Measurements from ENCODE around the gene TPRG1.

Gene TPRG1

DNA sequence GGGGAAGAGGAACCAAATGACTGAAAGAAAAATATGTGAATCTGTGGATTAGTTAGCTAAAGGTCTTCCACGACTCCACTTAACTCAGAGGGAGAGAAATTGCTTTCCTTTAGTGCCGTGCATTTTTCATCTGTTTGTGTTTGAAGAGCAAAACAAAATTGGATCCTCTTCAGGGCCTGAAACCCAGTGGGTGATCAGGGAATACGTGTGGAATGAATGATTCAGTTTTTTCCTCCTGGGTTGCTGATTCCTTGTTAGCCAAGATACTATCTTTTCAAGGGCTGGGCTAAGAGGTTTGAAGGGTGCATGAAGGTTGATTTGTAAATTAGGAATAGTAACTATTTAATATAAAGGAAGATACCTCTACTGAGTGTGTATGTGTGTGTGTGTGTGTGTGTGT, 61.0 kb downstream of the TPRG1 start:
- DNase-seq = no peak

DNA sequence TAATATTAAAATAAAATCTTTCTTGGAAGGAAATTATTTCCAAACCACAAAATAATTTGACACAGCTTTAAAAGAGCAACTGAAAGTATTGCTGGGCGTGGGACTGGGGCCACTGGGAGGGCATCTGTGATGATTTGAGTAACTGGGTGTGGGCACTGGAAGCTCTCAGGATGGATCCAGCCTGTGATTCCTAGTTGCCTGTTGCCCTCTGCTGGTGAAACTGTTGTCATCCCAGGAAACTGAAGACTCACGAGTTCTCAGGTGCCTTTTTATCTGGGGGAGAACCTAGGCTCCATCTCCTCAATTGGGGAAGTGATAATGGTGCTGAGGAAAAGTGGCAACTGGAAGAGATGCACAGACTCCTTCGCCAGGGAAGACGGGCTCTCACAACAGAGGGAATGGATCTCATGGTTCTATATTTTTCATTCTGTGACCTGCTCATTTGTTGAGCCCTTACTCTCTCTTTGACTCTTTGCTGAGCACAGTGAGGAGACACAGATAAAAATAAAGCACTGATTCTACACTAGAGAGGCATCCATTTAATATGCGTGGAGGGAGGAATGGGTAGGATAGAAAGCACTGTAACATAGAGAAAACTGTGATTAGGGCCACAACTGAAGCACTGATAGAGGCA, 61.6 kb downstream of the TPRG1 start:
- peak in 1 of 2 donors; percentile 2 for DNase-seq

DNA sequence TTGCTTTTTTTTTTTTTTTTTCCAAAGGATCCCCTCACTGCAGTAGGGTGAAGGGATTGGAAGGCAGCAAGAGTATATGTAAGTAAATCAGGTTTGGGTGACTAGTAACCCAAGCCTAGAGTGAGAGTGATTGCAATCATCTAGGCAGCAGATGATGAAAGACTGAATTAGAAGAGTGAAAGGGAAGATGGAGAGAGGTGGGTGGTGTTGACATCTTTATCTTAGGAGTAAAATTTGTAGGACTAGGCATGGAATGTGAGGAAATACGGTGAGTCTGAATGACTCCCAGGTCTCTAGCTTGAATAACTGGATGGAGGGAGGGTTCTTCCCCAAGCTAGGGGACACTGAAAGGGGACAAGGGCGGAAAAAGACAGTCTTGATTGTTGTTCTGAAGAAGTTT, 63.4 kb downstream of the TPRG1 start:
- DNase-seq = no peak

DNA sequence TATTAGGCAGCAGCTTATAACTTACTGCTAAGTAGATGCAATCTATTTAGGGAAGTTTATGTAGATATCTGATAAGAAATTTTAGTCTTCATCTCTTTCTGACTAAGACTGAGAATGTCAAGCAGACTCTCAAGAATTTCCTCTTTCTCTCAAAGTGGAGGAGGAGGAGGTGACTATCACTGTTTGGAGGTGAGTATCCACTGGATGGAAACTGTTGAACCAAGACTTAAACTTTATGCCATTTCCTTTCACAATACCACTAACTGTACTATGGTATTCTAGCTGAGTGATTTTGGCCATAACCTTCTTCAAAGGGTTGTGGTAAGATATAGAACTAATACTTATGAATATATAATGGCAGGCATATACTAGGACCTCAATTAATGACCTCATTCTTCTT, 64.6 kb downstream of the TPRG1 start:
- DNase-seq = no peak

DNA sequence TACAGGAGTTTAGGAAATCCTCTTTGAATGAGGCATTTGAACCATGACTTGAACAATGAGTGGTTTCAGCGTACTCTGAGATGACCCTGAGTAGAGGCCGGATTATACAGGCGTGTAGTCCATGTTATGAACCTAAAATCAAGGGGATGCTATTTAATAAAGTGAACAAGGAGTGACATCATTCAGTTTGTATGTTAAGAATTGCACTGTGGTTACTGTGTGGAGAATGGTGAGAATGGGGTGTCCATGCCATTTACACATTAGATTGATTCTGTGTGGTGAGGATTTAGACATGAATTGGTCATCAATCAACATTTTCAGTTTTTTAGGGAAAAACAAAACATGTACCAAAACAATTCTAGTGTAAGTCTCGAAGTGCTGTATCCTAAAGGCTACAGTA, 65.8 kb downstream of the TPRG1 start:
- DNase-seq = no peak

DNA sequence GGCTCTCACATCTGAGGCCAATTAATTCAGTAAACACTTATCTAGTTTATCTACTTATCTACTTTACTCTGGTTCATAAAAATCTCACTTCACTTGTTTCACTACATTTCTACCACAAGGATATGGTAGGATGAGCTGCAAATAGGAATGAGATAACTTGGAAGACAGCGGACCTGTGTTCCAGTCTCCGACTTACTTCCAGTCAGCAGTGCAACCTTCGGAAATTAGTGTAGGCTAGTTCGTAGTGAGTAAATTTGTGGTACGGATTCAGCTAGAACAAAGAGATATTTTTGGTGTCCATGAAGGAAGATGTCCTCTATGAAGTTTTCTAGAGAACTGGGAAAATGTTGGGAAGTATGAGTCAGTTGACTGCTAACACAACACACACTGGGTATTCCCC, 66.3 kb downstream of the TPRG1 start:
- DNase-seq = no peak

DNA sequence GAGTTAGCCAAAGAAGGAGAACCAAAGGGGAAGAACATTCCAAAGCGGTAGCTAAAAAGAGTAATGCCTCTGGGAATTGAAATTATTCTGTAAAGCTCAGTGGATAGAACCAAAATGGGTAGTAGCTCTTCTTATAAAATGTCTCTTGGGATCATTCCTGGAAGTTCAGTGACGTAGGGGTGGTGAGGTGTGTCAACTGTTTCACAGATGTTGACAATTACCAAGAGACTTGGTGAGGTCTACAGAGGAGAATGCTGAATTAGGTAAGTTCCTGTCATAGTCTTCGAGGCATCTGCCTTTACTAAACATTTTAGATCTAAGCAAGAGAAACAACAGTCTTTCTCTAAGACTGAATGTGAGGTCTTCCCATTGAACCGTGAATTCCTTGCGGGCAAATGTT, 67.8 kb downstream of the TPRG1 start:
- DNase-seq = no peak

DNA sequence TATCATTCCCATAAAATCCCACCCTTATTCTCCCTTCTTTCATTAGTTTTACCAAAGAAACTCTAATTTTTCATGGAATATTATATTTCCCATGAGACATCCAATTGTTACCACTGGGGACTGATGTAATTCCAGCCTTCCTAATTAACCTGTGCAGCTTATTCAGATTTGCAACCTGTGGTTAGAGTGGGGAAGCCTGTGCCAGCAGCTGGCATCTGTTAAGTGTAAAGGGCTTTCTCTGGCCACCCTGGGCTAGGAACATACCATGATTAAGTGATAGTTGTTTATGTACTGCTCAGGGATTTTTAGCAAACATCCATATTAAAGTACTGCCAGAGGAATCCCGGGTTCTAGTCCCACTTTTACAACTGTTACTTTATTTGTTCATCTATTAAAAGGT, 78.2 kb downstream of the TPRG1 start:
- no peak for DNase-seq

DNA sequence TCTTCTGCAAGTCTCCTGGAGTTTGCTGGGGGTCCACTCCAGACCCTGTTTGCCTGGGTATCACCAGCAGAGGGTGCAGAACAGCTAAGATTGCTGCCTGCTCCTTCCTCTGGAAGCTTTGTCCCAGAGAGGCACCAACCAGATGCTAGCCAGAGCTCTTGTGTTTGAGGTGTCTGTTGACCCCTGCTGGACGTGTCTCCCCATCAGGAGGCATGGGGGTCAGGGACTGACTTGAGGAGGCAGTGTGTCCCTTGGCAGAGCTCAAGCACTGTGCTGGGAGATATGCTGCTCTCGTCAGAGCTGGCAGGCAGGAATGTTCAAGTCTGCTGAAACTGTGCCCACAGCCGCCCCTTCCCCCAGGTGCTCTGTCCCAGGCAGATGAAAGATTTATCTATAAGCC, 86.5 kb downstream of the TPRG1 start:
- no peak for DNase-seq

DNA sequence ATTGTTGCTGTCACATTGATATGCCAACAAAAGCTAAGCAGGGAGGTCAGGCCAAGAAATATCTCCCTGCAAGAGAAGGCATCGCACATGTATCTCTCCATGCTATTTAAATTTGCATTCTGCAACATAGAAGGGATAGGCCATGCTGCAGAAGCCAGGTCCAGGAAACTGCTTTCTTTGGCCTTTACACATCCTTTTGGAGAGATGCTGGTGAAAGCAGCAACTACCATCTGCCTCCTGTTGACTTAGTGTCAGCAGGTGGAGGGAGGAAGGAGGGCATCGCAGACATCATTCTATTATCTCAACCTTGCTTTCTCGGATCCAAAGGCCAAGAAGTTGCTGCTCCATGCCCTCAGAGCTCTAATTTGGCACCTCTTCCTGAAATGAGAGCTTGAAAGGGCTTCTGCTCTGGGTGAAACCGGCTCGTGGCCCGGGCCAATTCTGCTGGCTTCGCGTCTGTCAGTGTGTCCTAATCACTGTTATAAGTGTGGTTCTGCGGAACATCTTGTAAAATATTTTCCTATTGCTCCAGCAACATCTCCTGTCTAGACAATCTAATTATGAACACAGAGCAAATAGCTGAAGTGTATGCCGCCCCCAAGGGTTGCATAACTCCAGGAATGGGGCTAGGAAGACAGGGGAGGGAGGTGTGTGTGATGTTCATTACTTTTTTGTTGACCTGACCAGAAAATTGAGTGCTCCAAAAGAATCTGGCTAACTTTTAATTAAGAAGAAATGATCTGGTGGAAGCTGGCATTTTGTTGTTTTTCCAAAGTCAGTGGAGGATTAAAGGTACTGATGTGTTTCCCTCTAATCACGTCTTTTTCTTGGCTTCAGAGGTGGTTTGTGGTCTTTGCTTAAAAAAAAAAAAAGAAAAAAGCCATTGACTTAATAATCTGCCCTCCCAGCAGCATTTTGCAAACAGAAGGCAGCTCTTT, 89.1 kb downstream of the TPRG1 start:
- DNase-seq = no peak

DNA sequence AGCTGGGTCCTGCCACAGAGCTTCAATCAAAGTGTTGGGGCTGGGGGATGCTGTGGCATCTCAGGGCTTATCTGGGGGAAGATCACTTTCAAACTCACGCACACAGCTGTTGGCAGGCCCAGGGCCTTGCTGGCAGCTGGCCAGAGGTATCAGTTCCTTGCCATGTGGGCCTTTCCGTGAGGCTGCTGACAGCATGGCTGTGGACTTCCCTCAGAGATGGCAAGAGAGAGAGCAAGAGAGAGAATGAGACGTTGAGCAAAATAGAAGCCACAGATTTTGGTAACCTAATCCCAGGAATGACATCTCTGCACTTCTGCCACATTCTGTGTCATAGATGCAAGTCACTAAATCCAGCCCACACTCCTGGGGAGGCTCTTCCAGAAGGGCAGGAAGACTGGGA, 91.0 kb downstream of the TPRG1 start:
- no peak for DNase-seq

DNA sequence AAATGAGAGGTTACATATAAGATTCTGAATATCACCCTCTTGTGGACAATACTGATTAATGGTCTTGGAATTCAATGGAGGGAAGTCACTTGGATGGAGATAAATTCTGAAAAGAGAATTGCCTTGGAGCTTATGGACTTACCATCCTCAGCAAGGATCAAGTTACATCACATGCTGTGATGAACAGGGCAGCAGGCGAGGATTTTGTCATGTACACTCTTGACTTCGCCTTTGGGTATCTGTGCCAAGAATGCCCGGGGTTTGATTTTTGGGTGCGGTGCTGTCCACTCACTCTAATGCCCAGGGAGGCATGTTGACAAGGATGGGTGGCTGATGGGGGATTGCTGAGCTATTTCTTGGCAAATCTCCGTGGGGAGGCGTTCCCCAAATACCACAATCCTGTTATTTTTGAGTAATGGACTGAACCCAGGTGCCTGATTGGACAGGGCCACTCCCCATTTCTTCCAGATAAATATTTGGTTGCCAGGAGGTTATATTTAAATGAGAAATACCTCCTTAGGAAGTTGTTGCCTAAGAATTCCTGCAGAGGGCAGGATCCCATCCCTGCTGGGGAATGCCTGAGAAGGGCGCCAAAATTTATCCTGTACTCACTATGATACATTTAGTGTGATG, 96.3 kb downstream of the TPRG1 start:
- no peak for DNase-seq

DNA sequence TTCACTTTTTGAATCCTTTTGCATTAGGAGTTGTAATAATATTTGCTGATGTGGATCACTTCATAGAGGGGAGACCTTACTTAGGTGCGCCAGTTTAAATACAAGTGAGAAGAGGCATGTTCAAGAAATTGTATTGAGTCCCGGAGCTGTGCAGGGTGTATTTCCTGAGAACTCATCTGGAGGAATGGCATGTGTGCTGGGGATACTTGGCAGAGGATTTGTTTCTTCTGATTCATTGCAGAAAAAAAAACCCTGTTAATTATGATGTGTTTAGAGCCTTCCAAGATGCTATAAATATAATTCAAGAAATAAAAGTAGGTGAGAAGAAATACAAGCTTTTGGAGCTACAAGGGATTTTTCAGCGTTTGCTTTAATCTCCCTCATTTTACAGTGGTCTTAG, 97.6 kb downstream of the TPRG1 start:
- DNase-seq = no peak

DNA sequence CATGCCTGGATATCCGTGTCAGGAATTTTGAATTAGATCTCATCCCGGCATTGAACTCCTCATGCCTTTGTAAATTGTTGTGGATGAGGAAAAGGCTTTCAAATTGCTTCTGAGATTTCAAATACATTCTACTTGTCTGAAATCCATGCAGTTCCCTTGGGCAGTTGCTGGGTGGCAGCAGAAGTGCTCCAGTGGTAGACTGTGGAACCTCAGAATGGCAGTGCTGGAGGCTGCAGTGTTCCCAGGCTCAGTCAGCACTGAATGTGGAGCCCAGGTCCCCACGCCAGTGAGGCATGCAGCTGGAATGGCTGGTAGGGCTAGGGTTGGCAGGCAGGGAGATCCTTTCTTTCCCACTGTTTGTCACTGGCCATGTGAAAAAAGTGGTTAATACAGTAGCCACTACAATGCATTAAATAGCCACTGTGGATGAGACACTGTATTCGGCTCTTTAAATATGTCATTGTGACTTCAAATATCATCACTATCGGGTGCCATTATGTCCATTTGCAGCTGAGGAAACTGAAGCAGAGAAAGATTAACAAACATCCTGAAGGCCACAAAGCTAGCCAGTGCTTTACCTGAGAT, 98.6 kb downstream of the TPRG1 start:
- peak; percentile 17 to 40 for DNase-seq

DNA sequence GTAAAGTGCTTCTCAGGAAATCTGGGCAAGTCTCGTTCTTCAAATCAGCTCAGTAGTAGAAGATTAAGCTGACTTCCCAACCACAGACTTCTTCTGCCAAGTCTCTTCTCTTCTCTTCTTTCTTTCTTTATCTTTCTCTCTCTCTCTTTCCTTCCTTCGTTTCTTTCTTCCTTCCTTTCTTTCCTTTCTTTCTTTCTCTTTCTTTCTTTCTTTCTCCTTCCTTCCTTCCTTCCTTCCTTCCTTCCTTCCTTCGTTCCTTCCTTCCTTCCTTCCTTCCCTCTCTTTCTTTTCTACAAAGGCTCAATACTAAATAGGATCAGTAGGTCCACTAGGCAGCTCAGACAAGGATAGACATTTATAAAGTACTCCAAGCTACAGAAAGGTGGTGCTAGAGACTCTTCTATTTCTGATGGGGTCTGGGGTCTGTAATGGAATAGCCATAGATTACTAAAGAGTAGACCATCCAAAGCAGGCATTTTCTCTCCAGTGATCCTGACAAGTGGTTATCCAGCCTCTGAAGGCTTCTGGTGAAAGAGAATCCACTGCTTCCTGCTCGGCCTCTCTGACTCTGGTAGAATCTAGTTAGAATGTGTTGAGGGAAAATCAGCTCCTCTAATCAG, 100.8 kb downstream of the TPRG1 start:
- DNase-seq = peak in 1 of 2 donors; percentile 24

DNA sequence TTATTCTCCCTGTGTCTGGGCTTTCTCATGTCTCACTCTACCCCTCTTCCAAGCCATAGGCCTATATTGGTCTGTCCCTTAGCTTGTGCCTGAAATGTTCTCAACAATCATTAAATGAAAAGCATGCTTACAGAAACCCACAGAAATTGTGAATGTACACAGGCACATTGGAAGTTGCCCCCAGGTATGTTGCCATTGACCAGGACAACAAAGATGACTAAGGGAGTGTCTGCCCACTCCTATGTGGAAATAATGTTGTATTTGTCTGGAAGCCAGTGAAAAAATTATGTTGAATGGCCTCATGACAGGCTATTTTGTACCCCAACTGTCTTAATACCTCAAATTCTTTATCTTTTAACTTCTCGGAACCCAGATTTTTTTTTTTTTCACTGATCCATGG, 102.0 kb downstream of the TPRG1 start:
- no peak for DNase-seq

DNA sequence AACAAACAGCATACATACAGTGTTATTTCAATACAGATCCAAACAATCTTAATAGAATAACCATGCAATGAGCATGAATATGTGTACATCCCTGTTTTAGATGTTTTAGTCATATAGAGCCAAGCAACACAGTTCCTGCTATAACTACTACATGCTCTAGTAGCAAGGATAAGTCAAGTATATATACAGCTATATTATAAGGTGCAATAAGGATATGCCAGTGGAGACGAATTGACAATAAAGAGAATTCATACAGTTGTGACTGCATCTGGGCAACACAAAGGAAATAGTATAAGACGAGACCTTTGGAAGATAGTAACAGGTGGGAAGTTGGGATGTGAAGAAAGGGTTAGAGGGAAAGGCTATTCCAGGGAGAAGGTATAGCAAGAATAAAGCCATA, 103.4 kb downstream of the TPRG1 start:
- no peak for DNase-seq

DNA sequence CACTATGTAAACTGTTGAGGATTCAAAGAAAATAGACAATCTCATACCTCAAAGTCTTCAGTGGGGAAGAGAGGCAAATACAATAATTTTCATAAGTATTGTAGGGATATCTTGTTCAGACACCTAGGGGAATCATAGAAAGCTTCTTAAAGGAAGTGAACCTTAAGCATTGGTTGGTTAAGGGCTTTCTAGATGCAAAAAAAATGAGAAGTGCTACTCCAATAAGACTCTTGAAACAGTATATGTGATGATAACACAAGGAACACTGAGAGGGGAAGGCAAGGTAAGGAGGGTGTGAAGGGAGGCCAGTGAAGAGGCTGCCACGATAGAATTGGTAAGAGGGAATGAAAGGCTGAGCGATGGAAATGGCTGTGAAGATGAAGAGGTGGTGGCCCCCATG, 104.1 kb downstream of the TPRG1 start:
- DNase-seq = no peak

DNA sequence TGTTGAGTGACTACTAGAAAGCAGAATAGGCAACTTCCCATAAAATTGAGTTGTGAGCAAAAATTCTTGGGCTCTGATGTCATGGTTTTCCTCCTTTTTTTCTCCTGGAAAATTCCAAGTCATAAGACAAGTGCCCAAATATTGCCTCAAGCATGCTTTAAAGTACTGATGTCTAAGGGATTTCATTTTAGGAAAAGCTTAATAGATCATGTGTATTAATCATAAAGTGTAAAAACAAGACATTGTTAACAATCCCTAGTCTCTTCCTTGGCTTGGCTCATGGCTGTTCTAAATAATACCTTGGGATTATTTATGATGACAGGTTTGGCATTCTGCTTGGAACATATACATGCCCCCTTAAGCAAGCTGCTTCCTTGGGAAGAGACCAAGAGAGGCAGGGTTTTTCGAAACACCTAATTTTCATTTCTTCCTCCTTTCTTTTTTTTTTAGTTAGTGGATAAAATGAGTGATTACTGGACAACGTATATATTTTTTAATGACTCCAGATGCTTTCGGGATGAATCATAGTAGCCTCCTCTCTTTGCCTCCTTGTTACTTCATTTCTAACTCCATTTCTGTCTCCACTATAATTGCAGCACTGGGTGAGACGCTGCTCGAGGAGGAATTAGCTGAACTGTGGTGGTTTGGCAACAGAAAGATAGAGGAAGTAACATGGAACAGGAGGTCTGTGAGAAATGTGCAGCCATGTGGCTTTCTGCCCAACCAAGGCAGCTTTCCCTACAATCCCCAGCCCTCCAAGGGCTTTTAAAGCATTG, 104.9 kb downstream of the TPRG1 start:
- DNase-seq = peak in 1 of 2 donors; percentile 15

DNA sequence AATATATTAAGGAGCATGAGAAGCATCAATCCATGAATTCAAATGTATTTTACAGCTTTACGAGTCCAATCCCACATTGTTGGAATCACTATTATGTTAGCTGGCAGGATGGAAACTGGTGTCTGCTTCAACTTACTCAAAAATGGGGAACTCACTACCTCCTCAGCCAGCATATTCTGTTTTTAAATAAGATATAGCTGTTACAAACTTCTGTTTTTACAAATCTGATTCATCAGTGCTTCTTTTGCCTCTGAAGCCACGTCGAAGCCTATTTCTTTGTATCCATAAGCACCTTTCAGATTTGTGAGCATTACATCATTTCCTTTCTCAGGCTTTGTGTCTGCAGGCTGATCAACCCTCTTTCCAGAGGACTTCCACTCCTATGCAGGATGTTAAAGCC, 105.9 kb downstream of the TPRG1 start:
- no peak for DNase-seq

DNA sequence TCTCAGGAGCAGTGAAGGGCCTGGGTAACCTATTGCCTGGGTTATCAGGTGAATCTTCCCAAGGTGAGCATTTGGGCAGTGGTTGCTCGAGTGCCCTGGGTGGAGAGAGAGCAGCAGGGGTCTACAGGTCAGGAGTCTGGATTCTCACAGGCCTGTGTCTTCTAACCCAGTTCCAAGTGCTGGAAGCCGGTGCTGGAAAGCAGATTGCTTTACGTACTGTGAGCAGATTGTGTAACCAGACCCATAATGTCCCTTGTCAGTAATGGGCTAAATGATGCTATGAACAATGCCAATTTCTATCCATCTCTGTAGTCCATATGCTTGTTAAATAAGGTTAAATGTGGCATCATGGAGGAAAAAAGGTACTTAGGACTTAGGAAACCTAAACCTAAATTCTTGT, 106.5 kb downstream of the TPRG1 start:
- no peak for DNase-seq

DNA sequence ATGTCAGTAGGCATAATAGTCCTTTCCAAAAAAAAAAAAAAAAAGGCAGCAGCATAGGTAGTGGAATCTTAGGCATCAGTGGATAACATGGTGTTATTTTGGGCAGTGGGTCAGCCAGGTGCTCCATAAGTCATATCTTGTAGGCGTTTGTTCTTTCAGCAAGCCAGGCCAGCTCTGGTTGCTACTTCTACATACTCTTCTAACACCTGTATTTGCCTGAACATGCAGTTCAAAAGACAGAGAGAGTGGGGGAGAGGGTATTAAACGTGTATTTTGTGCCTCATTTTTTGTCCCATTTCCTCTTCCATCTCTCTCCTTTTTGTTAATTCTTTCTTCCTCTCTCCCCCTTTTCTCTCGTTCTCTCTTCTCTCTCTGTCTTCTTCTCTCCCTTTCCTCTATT, 110.4 kb downstream of the TPRG1 start:
- DNase-seq = no peak

Measured in CD4-positive, alpha-beta T cell treated with Interleukin-1 beta for 1 hour (primary cell).